Heart left ventricle (tissue), 13 donors: ENCODE measurements around the gene PKNOX2.

Experiments used
- CTCF ChIP-seq, 12 donors: fragments of 200-600 bp; sonication (generic) in 4 of 12; IDR thresholded peaks; one replicate each; pipeline versions ENCODE4 v1.5.0 to v1.8.0; 2018 to 2022; ENCODE audit warnings: antibody characterized with exemption in 12 of 12, mild to moderate bottlenecking in 5 of 12
- POLR2A ChIP-seq, 2 donors: fragments of 450-650 bp; IDR thresholded peaks; one replicate each; pipeline ENCODE4 v1.6.1; 2017; ENCODE audit warnings: antibody characterized with exemption in 2 of 2, mild to moderate bottlenecking in 2 of 2, moderate library complexity in 2 of 2
- donor health status: ischemic (EF 13 %, LVEDD 7.1; RV severe dilation, severe dysfunction).
- donor health status: DM: no; HTN: yes; CAD: no.
- donor health status: DM: no; HTN: no; CAD: no.
- donor health status: ischemic (EF 25% LVEDD 6.9; RV normal size, moderate dysfunction).
- donor health status: ischemic (EF 25% LVEDD 5.7; RV mildly dilated, moderate dysfunction).
- donor health status: ischemic (EF 35%, LVEDD 5.7; RV mildly dilated, moderate dysfunction).
- donor health status: nonischemic (EF 11% LVEDD 7.7; RV severe dilation, severe dysfunction).
- donor health status: DM: yes; HTN: yes; CAD: no.
- donor health status: PGD.
- donor health status: ischemic (EF 29% LVEDD 5.4; RV normal size, mild dysfunction).
- donor health status: nonischemic (EF 23%, LVEDD 6.1; RV moderate dilation, normal function).

- TF ChIP-seq CTCF (IDR thresholded peaks at IDR 0.05) (no peak), POLR2A (IDR thresholded peaks at IDR 0.05) (no peak)
Observed at GRCh38 chr11:125389339-125390166, 225.0 kb downstream of the PKNOX2 start.
